HG02885 (cell line): Measurements from ENCODE around the gene MBD2.
"Not testable (repeated sequence)": the region's sequence is repeated elsewhere in the genome, so short reads cannot be mapped to it uniquely, and the experiment has no call there.

Experiments
- ATAC-seq: cut with Tn5 transposase; IDR thresholded peaks from one replicate; pipeline ENCODE4 v1.9.1; 2021; ENCODE audit warnings: mild to moderate bottlenecking; ENCODE audit not compliant: unreplicated experiment, poor library complexity

Gene MBD2

DNA sequence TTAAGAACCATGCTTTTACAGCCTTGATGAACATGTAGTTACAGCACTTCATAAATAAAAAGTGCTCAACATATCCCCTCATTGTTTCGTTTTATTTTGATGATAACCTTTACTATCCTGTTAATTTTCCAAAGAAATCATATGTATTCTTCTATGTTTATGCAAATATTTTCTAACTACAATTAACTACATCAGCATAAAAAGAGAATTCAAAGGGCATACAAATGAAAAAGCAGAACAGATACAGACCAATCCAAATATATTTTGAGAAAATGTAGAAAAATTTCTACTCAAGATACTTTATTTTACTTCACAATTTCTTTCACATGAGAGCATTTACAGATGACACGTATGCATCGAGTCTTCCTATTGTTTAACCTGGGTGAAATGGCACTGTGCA is 69.1 kb downstream of the MBD2 start:
- no peak for ATAC-seq

DNA sequence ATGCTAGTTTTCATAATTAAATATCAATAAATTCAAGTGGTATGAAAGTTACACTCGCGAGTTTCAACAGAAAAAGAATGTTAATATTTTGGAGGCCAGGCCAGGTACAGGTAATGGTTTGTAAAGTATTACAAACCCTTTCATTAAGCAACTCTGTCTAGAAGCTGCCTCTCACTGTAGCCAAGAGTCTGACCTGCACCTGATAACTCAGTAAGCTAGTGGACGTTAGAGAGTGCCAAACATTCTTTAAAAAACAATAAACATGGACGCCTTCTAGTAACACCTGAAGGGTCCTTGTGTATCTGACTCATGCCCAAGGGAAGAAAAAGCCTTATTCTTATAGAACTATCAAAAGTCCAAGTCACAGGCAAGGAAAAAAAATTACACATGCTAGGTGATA is 70.2 kb downstream of the MBD2 start:
- no peak for ATAC-seq

DNA sequence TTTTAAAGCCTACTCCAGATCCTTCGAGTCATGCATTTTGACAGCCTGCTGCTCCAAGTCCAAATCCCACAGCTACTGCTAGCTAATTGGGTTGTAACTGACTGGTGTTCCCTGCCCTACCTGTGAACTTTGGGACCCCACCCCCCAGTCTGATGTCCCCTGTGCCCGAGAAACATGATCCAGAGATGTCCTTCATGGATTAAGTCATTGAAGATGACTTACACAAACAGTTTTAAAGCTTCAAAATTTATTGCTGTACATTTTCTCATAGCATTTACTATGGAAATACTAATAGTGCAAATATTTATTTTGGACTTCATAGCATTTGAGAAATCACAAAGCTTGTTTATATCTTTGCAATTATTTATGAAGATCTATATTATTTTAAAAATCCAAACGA is 73.1 kb downstream of the MBD2 start:
- no peak for ATAC-seq

DNA sequence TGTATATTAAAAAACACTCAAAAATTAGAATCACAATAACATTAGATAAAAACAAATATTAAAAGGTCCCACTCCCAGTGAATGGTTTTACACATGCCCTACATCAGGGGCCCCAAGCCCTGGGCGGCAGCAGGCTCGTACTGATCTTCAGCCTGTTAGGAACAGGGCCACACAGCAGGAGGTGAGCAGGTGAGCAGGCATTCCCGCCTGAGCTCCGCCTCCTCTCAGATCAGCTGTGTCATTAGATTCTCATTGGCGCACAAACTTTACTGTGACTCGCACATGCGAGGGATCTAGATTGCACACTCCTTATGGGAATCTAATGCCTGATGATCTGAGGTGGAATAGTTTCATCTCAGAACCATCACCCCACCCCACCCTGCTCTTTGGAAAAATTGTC is 74.2 kb downstream of the MBD2 start:
- ATAC-seq: no peak

DNA sequence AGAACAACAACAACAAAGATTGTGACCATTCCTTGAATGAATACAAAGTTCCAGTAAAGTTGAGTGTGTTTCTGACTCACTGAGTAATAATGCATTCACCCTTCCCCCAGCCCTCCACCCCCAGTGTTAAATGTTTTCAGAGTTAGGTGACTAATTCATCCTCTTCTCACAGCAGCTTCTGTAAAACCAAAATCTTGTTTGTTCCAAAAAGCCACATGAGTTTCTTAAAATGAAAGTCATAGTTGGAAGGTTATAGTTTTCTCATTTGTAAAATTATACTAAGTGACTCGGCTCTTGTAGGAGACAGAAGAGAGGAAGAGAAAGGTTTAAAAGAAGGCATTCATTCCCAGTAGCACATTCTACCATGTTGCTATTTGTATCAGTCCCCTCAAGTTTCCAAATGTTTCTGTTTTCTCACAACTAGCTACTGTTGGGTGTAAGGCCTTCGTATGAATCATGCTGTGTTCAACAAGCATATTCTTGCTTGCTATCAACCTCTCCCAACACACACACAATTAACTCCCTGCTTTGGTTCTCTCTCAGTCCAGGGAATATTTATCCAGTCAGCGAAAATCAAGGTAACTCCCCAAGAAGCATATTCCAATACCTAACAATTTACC is 75.3 kb downstream of the MBD2 start:
- ATAC-seq: peak; percentile 54

DNA sequence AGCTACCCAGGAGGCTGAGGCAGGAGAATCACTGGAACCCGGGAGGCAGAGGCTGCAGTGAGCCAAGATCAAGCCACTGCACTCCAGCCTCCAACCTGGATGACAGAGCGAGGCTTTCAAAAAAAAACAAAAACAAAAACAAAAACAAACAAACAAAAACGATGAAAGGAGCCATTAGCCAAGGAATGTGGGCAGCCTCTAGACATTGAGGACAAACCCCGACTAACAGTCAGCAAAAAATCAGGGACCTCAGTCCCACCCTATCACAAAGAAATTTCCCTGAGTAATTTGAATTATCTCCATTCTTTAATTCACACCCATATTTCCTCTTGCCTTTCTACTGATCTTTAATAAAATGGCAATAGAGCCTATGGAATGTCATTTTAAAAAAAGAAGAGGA is 75.8 kb downstream of the MBD2 start:
- peak; percentile 0 for ATAC-seq

DNA sequence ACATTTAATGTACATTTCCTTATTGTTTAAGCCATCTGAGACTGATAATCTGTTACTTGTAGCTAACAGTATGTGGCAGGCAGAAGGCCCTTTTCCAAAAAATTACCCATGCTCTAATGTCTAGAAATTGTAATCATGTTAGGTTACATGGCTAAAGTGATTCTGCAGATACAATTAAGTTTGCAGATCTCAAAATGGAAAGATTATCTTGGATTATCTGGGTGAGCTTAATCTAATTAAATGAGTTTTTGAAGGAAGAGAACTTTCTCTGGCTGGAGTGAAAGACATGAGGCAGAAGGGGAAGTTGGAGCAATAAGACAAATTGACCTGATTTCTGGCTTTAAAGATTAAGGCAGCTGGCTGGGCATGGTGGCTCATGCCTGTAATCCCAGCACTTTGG is 76.3 kb downstream of the MBD2 start:
- no peak for ATAC-seq

DNA sequence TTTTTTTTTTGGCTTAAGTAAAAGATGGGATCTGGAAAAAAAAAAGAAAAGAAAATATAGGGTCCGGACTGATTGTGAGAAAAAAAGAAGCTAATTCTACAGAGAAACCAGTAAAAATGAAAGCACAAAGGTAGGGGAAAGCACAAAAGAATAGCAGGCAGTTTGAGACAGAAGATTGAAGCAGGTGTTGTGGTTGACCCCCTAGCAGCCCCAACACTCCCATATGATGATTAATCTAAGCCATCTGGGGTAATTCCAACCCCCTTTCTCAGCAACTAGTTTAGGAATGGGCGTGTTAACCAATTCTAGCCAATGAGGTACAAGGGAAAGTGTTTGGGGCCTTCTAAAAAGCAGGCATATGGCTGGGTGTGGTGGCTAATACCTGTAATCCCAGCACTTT is 77.0 kb downstream of the MBD2 start:
- peak; percentile 79 for ATAC-seq

DNA sequence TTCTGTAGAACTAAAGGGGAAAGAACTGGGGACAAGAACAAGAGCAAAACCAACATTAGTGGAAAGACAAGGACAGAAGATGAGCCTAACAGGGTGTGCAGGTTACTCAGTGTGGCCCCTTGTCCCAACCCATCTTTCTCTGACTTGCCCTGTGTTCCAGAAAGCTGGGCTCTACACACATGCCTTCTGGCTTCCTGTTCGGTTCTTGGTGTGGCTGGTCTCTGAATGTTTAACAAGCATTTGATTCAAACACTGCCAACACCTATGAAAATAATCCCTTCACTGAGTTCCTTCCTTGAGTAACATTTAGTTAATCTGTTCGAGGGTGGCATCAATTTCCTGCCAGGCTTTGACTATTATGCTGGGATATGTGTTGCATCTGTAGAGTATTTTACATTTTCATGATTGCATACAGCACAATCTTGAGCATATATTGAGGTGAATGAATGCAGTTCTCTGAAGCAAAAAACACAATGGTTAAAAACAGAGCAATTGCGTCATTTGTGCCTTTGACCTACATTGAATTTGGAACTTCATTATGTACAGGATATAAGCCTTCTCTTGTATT is 83.3 kb downstream of the MBD2 start:
- ATAC-seq: no peak

DNA sequence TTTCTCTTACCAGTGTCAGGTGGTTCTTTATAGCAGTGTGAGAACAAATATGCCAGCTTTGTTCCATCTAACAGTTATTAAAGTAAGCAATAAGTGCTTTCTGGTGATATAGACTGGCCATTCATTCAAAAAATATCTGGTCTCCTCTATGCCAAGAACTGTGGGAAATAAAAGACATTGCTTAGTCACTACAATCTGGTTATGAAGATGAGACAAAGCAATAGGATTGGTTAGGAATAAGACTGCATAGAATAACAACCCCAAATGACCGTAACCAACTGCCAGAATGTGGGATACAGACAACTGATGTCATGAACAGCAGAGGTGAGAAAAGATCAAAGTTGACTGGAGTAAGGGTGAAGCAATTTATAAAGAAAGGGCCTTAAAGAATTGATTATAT is 83.8 kb downstream of the MBD2 start:
- ATAC-seq: no peak

DNA sequence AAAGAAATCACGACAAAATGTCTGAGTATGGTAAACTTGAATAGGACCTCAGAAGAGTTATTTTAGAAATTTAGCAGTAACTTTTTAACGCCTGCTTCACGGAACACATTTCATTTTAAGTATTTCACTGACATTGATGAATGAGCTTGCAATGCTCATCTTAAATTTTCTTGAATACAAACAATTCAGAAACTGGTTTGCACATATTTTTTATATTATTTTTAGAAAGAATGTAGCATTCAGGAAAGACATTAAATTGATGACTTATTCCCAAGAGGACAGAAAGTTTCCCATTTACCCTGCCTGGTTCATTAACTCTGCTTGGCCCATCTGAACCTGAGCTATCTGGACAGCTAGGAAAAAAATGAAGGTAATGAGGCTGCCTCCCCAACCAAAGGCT is 89.3 kb downstream of the MBD2 start:
- ATAC-seq: no peak

DNA sequence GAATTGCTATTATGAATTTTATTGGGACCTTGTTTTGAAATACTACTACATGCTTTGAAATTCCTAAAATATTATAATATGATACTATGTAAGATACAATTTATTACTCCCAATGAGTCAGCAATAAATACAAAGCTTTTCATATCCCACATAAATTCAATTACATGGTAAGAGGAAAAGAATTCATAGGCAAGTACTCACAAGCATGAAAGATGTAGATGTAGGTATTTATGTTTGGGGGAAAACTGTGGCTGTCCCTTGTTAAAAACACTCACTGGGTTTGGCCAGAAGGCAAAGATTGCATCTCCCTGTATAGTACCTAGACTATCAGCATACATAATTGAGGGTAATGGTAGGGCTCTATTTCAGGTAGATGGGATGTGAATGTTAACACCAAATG is 90.4 kb downstream of the MBD2 start:
- ATAC-seq: no peak

DNA sequence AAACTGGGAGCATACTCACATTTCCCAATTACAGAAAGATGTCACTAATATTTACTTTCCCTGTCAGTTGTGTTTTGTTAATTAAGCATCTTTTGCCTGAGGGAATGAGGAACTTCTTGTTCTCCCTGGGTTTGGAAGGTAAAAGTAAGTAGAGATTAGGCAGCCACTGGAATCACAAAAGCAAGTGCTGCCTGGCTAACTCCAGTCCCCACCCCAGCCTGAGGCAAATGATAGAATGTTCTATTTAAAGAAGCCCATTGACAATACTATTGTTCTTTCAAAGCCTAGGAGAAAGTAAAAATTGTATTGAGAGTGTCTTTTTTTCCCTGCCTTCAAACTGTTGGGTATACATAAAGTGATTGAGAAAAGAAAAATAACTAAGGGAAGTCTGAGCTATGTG is 93.8 kb downstream of the MBD2 start:
- ATAC-seq: no peak

DNA sequence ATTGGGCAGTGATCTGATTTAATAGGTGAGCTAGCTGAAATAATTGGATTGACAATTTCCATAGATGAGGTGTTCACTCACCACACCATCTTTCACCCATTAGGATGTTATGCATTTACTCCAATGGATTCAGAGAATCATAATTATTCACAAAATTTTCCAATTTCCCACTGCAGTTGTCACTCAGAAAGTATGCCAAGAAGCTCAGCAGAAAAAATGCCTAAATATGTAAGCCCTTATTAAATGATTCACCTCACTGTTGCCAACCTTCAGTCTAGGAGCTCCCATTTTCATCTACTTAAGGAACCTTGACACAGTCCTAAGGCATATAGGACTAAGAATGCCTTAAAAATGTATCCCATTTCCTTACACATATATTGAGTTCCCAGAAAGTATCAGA is 94.3 kb downstream of the MBD2 start:
- ATAC-seq: no peak

DNA sequence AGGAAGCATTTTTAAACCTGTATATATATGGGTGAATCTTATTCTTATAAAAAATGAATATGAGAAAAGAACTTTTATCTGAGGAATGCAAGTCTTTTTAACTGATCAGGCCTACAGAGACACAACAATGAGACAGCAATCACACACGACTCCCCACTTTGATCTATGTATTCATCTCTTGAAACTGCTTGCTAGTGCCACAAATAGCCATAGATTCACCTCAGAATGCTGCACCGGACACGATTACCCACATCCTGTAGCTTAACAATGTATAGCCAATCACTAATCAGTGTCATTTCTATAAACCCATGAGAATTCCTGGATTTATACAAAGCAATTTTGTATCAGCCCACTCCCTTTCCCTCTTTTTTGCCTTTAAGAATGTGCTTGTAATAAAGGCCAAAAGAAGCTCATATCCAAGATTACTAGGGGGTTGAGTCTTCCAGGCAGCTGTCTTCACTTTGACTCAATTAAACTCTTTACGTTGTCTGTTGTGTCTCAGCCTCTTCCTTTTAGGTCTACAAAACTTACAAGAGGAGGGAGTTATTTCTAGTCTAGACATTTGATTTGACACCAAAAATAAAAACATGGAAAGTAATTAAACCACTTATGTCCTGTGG is 94.9 kb downstream of the MBD2 start:
- ATAC-seq: peak; percentile 88

DNA sequence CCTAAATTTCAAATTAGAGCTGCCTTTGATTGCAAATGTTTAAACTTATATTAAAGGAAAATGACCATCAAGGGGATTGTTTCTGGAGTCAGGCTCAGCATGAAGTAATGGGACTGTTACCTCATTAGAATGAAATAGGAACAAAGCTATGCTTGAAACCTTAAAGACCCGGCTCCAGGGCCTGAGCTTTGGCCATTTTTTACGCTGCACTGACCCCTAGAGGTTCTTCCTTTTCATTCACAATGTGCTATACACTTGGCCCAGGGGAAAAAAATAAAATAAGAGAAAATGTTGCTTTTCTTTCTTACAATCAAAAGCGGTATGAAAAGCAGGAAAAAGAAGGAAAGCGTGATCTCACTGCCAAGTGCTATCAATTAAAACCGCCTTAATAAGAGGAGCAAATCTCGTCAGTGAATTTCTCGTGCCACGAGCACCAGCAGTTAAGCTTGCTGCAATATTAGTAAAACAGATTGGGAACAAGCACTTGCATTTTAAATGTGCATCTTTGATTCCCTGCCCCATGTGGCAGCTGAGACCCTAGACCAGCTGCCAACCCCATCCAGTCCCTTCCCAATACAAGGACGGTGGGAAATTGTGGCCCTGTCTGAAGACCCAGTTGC is 96.6 kb downstream of the MBD2 start:
- peak; percentile 71 for ATAC-seq

DNA sequence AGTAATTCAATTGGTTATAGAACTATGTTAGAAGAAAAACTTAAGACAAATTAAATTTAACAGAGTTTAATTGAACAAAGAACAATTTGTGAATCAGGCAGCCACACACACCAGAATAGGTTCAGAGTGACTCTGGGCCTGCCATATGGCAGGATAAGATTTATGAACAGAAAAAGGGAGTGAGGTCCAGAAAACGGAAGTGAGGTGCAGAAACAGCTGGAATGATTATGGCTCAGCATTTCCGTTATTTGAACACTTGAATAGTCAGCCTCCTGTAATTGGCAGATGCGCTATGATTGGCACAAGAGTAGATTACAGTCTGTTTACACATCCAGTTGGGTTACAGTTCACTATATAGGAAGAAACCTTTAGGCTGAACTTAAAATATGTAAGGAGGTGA is 99.0 kb downstream of the MBD2 start:
- ATAC-seq: no peak

DNA sequence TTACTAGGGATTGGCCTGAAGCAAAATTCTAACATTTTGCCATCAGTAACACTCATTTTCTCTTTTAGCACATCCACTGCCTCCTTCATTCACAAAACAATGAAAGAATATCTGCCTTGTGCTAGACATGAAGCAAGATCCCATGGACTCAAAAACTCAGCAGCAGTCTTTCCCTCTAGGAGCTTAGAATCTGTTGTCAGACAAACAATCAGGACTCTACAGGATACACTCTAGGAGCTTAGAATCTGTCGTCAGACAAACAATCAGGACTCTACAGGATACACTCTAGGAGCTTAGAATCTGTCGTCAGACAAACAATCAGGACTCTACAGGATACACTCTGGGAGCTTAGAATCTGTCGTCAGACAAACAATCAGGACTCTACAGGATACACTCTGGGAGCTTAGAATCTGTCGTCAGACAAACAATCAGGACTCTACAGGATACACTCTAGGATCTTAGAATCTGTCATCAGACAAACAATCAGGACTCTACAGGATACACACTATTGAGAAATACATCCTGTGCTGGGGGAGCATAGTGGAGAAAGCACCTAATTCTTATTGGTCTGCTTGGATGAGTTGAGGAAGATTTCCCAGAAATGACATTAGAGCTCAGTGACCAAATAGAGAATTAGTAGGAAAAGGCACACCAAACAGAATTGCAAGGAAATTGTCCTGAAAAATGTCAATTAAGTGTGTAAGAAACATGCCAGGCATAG is 100.6 kb downstream of the MBD2 start:
- ATAC-seq: not testable (repeated sequence)

DNA sequence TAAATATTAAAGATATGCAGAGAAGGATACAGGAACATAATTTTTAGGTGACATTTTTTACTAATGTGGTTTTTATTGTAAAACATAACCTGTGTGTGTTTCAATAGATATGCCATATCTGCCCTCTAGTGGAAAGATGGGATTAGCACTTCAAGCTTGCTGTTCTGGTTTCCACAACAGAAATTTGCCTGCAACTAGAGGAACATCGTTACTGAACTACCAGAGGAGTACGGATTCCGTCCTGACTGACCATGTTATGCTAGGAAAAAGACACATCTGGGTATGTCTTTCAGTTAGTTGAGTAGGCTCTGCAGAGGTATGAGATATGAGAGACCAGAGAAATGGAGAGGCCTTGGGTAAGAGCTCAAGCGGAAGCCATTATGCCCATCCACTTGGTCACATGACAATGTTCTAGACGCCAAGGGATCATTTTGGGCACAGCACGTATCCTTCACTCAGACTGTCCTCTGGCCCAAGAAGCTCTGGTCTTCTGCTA is 104.9 kb downstream of the MBD2 start:
- ATAC-seq: peak; percentile 91

DNA sequence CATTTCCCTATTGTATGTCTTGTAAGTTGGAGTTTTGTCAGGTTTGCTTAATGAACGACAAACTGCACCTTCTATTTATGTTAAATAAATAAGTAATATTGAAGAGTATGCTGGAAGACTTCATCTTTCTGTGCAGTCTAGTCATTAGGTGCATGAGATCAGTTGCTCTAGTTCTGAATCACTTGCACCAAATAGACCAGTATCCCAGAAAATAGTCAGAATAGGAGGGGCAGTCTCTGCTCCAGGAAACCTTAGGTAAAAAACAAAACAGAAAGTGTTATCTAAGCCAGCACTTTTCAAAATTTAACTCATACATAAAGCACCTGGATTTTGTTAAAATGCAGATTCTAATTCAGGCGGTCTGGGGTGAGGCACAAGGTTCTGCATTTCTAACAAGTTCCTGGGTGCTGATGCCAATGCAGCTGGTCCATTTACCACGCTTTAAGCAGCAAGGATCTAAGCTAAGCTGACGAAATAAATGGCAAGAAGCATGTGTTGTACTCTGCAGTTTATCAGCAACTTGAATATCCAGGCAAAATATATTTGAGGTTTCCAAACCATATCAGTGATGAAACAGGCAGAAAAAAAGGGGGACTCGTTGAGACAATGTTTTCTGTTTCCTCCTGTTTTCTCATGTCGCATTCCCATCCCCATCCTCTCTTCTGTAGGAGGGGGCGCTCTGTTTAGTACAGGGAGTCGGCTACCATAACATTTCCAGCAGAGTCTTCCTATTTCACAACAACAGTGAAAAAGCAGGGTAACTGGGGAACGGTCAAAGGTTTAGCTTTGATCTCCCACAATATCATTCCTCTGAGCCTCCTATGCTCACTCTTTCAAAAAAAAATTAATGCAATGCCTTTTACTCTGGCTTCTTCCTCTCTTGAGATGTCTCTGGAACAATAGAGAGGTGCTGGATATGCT is 106.4 kb downstream of the MBD2 start:
- no peak for ATAC-seq
